ENCODE data around the gene FAXDC2.

Gene FAXDC2

DNA sequence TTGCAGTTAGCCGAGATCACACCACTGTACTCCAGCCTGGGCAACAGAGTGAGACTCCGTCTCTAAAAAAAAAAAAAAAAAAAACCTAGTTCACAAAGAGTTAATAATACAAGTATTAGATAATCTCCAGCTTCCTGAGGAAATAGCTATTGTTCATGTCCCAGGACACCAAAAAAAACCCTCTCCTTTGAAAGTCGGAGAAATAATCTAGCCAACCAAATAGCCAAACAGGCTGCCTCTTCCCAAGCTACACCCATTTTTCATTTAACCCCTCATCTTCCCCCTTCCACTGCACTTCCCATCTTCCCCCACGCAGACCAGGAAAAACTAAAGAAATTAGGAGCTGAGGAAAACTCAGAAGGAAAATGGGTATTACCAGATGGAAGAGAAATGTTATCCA is 31.6 kb upstream of the FAXDC2 start:
- Histone ChIP-seq H3K27me3 (replicated peaks; ENCODE audit: control insufficient read depth, insufficient read depth, low read length) (no peaks in the 10 kb centered on the region), H3K9me3 (ENCODE audit: control insufficient read depth, low read length) (peaks cover 46% of the 10 kb centered on the region)
- no peak for DNase-seq (ENCODE audit: low read depth)

DNA sequence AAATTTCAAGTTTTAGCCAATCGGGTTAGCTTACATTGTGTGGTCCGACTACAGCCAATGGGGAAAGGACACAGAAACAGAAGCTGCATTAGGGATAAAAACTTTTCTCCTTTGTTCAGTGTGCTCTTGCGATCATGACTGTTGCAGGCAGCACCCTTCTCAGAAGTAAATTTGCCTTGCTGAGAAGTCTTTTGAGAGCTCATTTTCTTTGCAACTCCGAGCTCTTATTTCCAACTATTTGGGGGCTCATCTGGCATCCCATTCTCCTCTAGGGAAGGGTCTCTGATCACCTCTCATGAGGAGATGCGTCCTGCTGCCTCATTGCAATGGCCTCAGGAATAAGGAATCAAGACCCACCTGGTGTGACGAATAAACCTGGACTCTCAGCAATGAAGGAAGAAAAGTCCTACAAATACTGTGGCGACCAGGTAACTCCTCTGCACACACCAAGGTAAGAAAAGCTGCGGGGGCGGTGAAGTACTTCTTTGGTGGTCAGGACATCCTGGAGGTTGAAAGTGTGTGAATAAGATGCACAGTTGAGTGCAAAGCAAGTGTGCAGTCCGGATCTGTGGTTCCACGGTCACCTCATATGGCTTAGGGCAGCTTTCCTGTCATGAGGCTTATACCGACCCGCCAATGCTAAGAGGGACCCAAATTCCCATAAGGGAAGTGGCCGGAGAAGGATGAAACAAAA is 28.4 kb upstream of the FAXDC2 start:
- H3K9ac ChIP-seq (ENCODE audit: low read length): no peak overlapping the region
- peaks cover 46% of the 10 kb centered on the region for H3K36me3 ChIP-seq (ENCODE audit: control insufficient read depth, insufficient read depth, low read length, severe bottlenecking)
- no peak overlapping the region for H3K4me3 ChIP-seq (ENCODE audit: low read length)
- H3K27me3 ChIP-seq (replicated peaks; ENCODE audit: control insufficient read depth, insufficient read depth, low read length): no peaks in the 10 kb centered on the region
- no peak for DNase-seq (ENCODE audit: low read depth)
- peaks cover 3% of the 10 kb centered on the region for H3K4me1 ChIP-seq (ENCODE audit: control insufficient read depth, insufficient read depth, low read length)
- peaks cover 20% of the 10 kb centered on the region for H3K9me3 ChIP-seq (ENCODE audit: control insufficient read depth, low read length)

More for the DNA sequence above, 31.6 kb upstream of the FAXDC2 start:
- Histone ChIP-seq H3K4me1 (ENCODE audit: control insufficient read depth, insufficient read depth, low read length) (no peaks in the 10 kb centered on the region), H3K36me3 (ENCODE audit: control insufficient read depth, insufficient read depth, low read length, severe bottlenecking) (peaks cover 40% of the 10 kb centered on the region), H3K9ac (ENCODE audit: low read length) (no peak overlapping the region), H3K4me3 (ENCODE audit: low read length) (no peak overlapping the region)

DNA sequence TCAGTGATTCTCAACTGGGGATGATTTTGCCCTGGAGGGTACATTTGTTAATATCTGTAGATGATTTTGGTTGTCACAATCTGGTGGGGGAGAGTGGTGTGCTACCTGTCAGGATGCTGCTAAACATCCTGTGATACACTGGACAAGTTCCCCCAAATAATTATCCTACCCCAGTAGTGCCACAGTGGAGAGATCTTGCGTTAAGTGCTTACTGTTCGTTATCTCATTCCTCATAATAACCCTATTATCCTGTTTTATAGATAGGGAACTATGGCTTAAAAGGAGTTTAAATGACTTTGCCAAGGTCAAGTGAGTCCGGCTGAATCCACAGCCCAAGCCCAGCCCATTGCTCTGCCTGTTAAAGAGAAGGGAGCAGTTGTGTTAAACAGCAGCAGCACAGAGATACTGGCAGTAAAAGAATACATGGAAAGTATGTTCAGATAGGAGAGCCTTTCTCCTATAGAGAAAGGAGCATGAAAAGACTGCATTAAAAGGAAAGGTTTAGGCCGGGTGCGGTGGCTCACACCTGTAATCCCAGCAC is 23.5 kb upstream of the FAXDC2 start:
- Histone ChIP-seq H3K27me3 (replicated peaks; ENCODE audit: control insufficient read depth, insufficient read depth, low read length) (no peaks in the 10 kb centered on the region), H3K9ac (ENCODE audit: low read length) (peak overlapping the region; percentile 6), H3K4me1 (ENCODE audit: control insufficient read depth, insufficient read depth, low read length) (peaks cover 19% of the 10 kb centered on the region), H3K36me3 (ENCODE audit: control insufficient read depth, insufficient read depth, low read length, severe bottlenecking) (peaks cover 76% of the 10 kb centered on the region), H3K9me3 (ENCODE audit: control insufficient read depth, low read length) (peaks cover 9% of the 10 kb centered on the region), H3K4me3 (ENCODE audit: low read length) (no peak overlapping the region)
- no peak for DNase-seq (ENCODE audit: low read depth)

- no peaks in the 10 kb centered on the region for H3K27me3 ChIP-seq (replicated peaks; ENCODE audit: control insufficient read depth, insufficient read depth, low read length)
- H3K9ac ChIP-seq (ENCODE audit: low read length): no peak overlapping the region
- peaks cover 80% of the 10 kb centered on the region for H3K36me3 ChIP-seq (ENCODE audit: control insufficient read depth, insufficient read depth, low read length, severe bottlenecking)
- no peaks in the 10 kb centered on the region for H3K9me3 ChIP-seq (ENCODE audit: control insufficient read depth, low read length)
- H3K4me1 ChIP-seq (ENCODE audit: control insufficient read depth, insufficient read depth, low read length): peaks cover 24% of the 10 kb centered on the region
- no peak for DNase-seq (ENCODE audit: low read depth)
- H3K4me3 ChIP-seq (ENCODE audit: low read length): no peak overlapping the region
Measured at GRCh38 chr5:154871734-154872133, 21.3 kb upstream of the FAXDC2 start.

DNA sequence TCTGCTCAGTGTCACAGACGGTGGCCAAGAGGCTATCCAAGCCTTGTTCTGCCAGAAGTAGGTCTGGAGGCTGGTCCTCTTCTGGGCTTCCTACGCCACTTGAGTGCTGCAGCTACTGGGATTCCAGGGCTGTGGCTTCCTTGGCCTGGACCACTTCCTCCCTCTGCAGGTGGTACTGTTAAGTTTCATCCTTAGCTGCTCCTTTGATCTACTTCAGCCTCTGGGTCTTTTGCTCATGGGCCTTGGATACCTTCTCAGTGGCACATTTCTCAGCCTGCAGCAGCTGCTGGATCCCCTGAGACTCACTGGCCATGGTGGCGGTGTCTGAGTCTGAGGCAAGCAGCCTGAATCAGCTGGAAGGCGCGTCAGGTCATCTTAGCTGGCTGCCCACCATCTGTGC is 18.3 kb upstream of the FAXDC2 start:
- Histone ChIP-seq H3K4me1 (ENCODE audit: control insufficient read depth, insufficient read depth, low read length) (peaks cover 32% of the 10 kb centered on the region), H3K36me3 (ENCODE audit: control insufficient read depth, insufficient read depth, low read length, severe bottlenecking) (peaks cover 76% of the 10 kb centered on the region), H3K27me3 (replicated peaks; ENCODE audit: control insufficient read depth, insufficient read depth, low read length) (no peaks in the 10 kb centered on the region), H3K9ac (ENCODE audit: low read length) (no peak overlapping the region), H3K4me3 (ENCODE audit: low read length) (no peak overlapping the region), H3K9me3 (ENCODE audit: control insufficient read depth, low read length) (no peaks in the 10 kb centered on the region)
- no peak for DNase-seq (ENCODE audit: low read depth)

- Histone ChIP-seq H3K4me1 (ENCODE audit: control insufficient read depth, insufficient read depth, low read length) (peaks cover 37% of the 10 kb centered on the region), H3K36me3 (ENCODE audit: control insufficient read depth, insufficient read depth, low read length, severe bottlenecking) (peaks cover 68% of the 10 kb centered on the region), H3K27me3 (replicated peaks; ENCODE audit: control insufficient read depth, insufficient read depth, low read length) (no peaks in the 10 kb centered on the region), H3K4me3 (ENCODE audit: low read length) (no peak overlapping the region), H3K9ac (ENCODE audit: low read length) (no peak overlapping the region), H3K9me3 (ENCODE audit: control insufficient read depth, low read length) (no peaks in the 10 kb centered on the region)
- DNase-seq (ENCODE audit: low read depth): peak; percentile 27
Measured at GRCh38 chr5:154866841-154867240, 16.4 kb upstream of the FAXDC2 start.

DNA sequence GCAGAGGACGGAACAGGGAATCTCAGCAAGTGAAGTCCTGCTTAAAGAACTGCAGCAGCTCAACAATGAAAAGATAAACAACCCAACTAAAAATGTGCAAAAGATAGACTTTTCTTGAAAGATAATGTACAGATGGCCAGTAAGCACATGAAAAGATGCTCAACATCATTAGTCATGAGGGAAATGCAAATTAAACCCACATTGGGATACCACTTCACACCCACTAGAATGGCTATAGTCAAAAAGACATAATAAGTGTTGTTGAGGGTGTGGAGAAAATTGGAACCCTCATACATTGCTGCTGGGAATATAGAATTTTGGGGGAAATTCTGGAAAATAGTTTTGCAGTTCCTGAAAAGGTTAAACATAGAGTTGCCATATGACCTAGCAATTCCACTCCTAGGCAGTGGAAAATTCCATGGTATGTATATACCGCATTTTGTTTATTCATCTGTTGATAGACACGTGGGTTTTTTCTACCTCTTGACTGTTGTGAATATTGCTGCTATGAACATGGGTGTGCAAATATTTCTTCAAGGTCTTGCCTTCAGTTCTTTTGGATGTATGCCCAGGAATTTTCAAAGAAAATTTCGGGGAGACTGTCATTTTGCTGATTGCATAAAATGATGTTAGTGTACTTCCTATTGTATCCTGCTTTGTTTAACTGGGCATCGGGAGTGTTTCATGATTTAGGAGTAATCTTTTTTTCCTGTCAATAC is 15.2 kb upstream of the FAXDC2 start:
- Histone ChIP-seq H3K36me3 (ENCODE audit: control insufficient read depth, insufficient read depth, low read length, severe bottlenecking) (peaks cover 57% of the 10 kb centered on the region), H3K9me3 (ENCODE audit: control insufficient read depth, low read length) (no peaks in the 10 kb centered on the region), H3K4me1 (ENCODE audit: control insufficient read depth, insufficient read depth, low read length) (peaks cover 47% of the 10 kb centered on the region), H3K4me3 (ENCODE audit: low read length) (no peak overlapping the region), H3K27me3 (replicated peaks; ENCODE audit: control insufficient read depth, insufficient read depth, low read length) (no peaks in the 10 kb centered on the region), H3K9ac (ENCODE audit: low read length) (no peak overlapping the region)
- peak; percentile 30 for DNase-seq (ENCODE audit: low read depth)

DNA sequence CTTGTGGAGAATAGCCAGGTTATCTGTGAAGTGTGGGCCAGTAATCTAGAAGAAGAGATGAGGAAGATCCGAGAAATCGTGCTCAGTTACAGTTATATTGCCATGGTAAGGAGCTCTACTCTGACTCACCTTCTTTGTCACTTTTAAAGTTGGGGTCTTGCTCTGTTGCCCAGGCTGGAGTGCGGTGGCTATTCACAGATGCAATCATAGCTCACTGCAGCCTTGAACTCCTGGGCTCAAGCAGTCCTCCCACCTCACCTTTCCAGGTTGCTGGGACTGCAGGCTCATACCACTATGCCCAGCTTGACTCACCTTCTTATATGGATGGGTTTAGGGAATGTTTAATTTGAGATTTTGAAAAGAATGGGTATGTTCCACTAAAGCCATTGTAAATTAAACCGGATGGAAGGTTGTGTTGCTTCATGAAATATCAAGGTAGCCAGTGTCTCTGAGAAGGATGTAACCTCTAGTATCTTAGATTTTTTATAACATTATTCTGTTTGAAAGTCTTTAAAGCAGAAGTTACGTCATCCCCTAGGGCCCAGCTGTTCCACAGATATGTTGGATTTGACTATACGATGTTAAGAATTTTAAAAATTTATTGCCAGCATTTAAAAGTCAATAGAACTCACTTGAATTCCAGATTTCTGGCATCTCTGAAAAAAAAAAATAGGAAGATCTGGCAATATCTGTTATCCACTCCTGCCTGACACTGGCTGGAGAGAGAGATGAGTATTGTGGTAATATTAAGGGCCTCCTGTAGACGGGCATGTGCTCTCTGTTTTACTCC is 13.1 kb upstream of the FAXDC2 start:
- Histone ChIP-seq H3K36me3 (ENCODE audit: control insufficient read depth, insufficient read depth, low read length, severe bottlenecking) (peaks cover 46% of the 10 kb centered on the region), H3K4me1 (ENCODE audit: control insufficient read depth, insufficient read depth, low read length) (peaks cover 51% of the 10 kb centered on the region), H3K4me3 (ENCODE audit: low read length) (no peak overlapping the region), H3K9ac (ENCODE audit: low read length) (no peak overlapping the region), H3K9me3 (ENCODE audit: control insufficient read depth, low read length) (no peaks in the 10 kb centered on the region), H3K27me3 (replicated peaks; ENCODE audit: control insufficient read depth, insufficient read depth, low read length) (no peaks in the 10 kb centered on the region)
- DNase-seq (ENCODE audit: low read depth): no peak

- DNase-seq (ENCODE audit: low read depth): no peak
- peaks cover 42% of the 10 kb centered on the region for H3K36me3 ChIP-seq (ENCODE audit: control insufficient read depth, insufficient read depth, low read length, severe bottlenecking)
Measured at GRCh38 chr5:154862766-154863165, 12.4 kb upstream of the FAXDC2 start.

GRCh38 chr5:154861946-154862345 is 11.5 kb upstream of the FAXDC2 start:
- no peaks in the 10 kb centered on the region for H3K9me3 ChIP-seq (ENCODE audit: control insufficient read depth, low read length)
- peaks cover 36% of the 10 kb centered on the region for H3K36me3 ChIP-seq (ENCODE audit: control insufficient read depth, insufficient read depth, low read length, severe bottlenecking)
- no peak for DNase-seq (ENCODE audit: low read depth)
- peaks cover 51% of the 10 kb centered on the region for H3K4me1 ChIP-seq (ENCODE audit: control insufficient read depth, insufficient read depth, low read length)
- no peak overlapping the region for H3K9ac ChIP-seq (ENCODE audit: low read length)
- H3K4me3 ChIP-seq (ENCODE audit: low read length): no peak overlapping the region
- no peaks in the 10 kb centered on the region for H3K27me3 ChIP-seq (replicated peaks; ENCODE audit: control insufficient read depth, insufficient read depth, low read length)

More at GRCh38 chr5:154862766-154863165, 12.4 kb upstream of the FAXDC2 start:
- Histone ChIP-seq H3K27me3 (replicated peaks; ENCODE audit: control insufficient read depth, insufficient read depth, low read length) (no peaks in the 10 kb centered on the region), H3K9ac (ENCODE audit: low read length) (no peak overlapping the region), H3K9me3 (ENCODE audit: control insufficient read depth, low read length) (no peaks in the 10 kb centered on the region), H3K4me3 (ENCODE audit: low read length) (no peak overlapping the region), H3K4me1 (ENCODE audit: control insufficient read depth, insufficient read depth, low read length) (peaks cover 49% of the 10 kb centered on the region)

DNA sequence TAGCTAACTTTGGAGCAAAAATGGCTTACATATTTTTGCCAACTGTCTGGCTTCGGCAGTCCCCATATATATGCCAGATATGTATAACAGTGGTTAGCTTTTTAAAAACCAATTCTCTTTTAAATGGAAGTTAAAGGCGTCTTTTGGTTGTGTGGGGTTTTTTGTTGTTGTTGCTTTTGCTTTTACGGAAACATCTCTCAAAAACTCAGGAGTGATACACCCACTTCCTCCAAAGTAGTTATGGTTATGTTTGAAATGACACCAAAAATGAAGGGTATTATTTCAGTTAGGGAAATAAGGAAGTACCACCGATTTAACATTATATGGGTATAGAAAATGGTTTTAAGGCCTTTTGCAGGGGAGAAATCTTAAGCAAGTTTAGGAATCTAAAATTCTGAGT is 10.4 kb upstream of the FAXDC2 start:
- peaks cover 48% of the 10 kb centered on the region for H3K4me1 ChIP-seq (ENCODE audit: control insufficient read depth, insufficient read depth, low read length)
- peaks cover 25% of the 10 kb centered on the region for H3K36me3 ChIP-seq (ENCODE audit: control insufficient read depth, insufficient read depth, low read length, severe bottlenecking)
- peak overlapping the region; percentile 92 for H3K9ac ChIP-seq (ENCODE audit: low read length)
- no peak for DNase-seq (ENCODE audit: low read depth)
- no peaks in the 10 kb centered on the region for H3K27me3 ChIP-seq (replicated peaks; ENCODE audit: control insufficient read depth, insufficient read depth, low read length)
- peak overlapping the region; percentile 90 for H3K4me3 ChIP-seq (ENCODE audit: low read length)
- no peaks in the 10 kb centered on the region for H3K9me3 ChIP-seq (ENCODE audit: control insufficient read depth, low read length)

All from adipocyte (in vitro differentiated cells).